ENCODE data around the gene UMAD1. TPM values are rescaled to one million over a fixed set of nuclear protein-coding genes. Genes with fewer than 3 reads are reported as not detected.

UMAD1 gene
- total and polyA plus RNA-seq, 8 donors: 12.7 to 20.2 (median 15.0) TPM

DNA sequence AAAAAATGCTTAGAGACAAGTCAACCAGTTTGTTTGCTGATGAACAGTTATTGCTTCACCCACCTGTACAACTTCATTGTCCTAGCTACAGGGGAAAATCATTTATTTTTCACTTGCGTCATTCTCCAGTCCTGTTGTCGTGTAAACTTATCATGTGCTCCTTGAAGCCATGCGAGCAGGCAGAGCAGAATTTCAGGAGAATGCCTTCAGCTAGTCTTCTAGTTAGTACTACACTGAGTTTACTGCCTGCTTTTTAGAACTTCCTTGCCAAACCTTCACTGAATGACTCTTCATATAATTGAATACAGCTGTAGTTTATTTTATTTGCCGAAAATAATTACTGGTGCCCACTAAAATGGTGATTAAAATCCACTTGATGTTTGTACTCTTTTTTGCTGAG, 62.3 kb downstream of the UMAD1 start:
- Histone ChIP-seq H3K27ac (no peak overlapping the region), H3K9me3 (no peaks in the 10 kb centered on the region), H3K36me3 (no peaks in the 10 kb centered on the region), H3K4me1 (peaks cover 0 to 6% of the 10 kb centered on the region in 2 donors), H3K4me3 (no peak overlapping the region), H3K27me3 (no peaks in the 10 kb centered on the region)
- TF ChIP-seq, protein P1, sequence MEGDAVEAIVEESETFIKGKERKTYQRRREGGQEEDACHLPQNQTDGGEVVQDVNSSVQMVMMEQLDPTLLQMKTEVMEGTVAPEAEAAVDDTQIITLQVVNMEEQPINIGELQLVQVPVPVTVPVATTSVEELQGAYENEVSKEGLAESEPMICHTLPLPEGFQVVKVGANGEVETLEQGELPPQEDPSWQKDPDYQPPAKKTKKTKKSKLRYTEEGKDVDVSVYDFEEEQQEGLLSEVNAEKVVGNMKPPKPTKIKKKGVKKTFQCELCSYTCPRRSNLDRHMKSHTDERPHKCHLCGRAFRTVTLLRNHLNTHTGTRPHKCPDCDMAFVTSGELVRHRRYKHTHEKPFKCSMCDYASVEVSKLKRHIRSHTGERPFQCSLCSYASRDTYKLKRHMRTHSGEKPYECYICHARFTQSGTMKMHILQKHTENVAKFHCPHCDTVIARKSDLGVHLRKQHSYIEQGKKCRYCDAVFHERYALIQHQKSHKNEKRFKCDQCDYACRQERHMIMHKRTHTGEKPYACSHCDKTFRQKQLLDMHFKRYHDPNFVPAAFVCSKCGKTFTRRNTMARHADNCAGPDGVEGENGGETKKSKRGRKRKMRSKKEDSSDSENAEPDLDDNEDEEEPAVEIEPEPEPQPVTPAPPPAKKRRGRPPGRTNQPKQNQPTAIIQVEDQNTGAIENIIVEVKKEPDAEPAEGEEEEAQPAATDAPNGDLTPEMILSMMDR (IDR thresholded peaks at IDR 0.05): no peak
- DNase-seq: no peak
- no peak for ATAC-seq
- intact Hi-C loops (cut with DNase I): no loop called here

DNA sequence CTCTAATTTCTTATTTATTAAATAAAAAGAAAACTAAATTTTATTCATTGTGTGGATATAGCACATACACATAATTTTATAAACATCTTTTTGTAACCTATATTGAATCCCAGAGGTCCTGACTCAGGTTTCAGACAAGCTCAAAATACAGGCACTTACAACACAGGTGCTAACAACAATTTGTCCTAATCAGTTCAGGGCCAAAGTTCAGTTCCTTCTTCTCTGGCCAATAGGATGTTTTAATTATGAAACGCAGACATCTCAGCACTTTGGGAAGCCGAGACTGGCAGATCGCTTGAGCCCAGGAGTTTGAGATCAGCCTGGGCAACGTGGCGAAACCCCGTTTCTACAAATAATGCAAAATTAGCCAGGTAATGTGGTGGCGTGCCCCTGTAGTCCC, 62.9 kb downstream of the UMAD1 start:
- Histone ChIP-seq H3K4me3 (no peak overlapping the region), H3K27ac (no peak overlapping the region), H3K36me3 (no peaks in the 10 kb centered on the region), H3K4me1 (peaks cover 0 to 6% of the 10 kb centered on the region in 2 donors), H3K27me3 (no peaks in the 10 kb centered on the region), H3K9me3 (no peaks in the 10 kb centered on the region)
- no peak for ATAC-seq
- intact Hi-C loops (cut with DNase I): no loop called here
- no peak for DNase-seq
- TF ChIP-seq, protein P1 (IDR thresholded peaks at IDR 0.05): no peak

DNA sequence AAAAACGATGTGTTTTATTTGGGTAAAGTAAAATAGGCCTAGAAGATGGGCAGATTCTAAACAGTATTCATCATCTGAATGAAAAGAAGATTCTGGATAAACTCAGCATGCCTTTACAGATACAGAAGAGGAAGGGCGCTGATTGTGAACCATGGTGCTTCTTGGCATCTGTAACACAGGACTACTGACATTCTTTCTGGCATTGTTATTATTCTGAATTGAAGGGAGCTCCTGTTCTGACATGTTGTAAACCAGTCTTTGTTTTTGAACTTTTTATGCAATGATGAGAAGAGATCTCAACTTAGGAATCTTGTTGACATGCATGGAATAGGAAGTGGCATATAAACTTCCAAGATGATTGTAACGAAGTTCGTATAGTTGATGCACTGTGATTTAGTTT, 64.3 kb downstream of the UMAD1 start:
- Histone ChIP-seq H3K4me1 (peaks cover 0 to 6% of the 10 kb centered on the region in 2 donors), H3K4me3 (no peak overlapping the region), H3K27me3 (no peaks in the 10 kb centered on the region), H3K9me3 (no peaks in the 10 kb centered on the region), H3K36me3 (no peaks in the 10 kb centered on the region), H3K27ac (no peak overlapping the region)
- DNase-seq: no peak
- TF ChIP-seq, protein P1 (IDR thresholded peaks at IDR 0.05): no peak
- intact Hi-C loops (cut with DNase I): no loop called here
- no peak for ATAC-seq

DNA sequence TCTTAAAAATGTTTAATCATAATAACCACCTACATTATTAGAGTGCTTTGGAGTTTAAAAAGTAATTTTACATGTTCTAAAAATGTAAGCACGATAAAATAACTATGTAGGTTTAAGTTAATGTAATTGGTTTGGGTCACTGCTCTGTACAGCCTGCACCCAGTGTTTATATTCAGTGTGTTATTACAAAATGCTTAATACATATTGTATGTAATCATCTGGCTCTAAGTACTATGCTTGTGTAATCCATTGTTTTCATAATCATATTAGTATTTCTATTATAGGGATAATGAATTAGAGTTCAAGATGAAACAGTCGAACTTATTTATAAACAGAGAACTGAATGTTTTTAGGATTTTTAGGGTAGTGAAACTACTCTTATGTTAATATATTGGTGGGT, 64.8 kb downstream of the UMAD1 start:
- intact Hi-C loops (cut with DNase I): no loop called here

DNA sequence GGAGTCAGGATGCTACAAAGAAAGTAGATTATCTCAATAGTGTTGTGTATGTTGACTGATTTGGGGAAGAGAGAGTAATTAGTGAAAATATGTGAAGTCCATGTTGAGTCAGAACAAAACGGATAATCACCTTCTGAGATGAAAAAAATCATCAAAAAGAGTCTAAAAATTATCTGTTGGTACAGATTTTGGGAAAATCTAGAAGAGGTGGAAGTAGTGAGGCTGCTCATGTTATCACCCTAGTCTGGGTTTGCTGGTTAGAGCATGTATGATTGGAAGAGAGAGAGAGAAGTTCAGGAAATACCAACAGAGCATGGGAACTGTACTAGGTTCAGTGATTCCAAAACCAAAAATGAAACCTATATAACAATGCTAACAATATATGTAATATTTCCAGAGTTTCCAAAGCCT, 65.6 kb downstream of the UMAD1 start:
- Histone ChIP-seq H3K9me3 (no peaks in the 10 kb centered on the region), H3K36me3 (no peaks in the 10 kb centered on the region), H3K4me3 (no peak overlapping the region), H3K27me3 (no peaks in the 10 kb centered on the region), H3K27ac (no peak overlapping the region), H3K4me1 (peaks cover 0 to 6% of the 10 kb centered on the region in 2 donors)
- DNase-seq (no peak), ATAC-seq (no peak)
- TF ChIP-seq, protein P1 (IDR thresholded peaks at IDR 0.05): no peak
- intact Hi-C loops (cut with DNase I): no loop called here

More for the DNA sequence above, 64.8 kb downstream of the UMAD1 start:
- TF ChIP-seq, protein P1 (IDR thresholded peaks at IDR 0.05): no peak
- Histone ChIP-seq H3K4me3 (no peak overlapping the region), H3K36me3 (no peaks in the 10 kb centered on the region), H3K27ac (no peak overlapping the region), H3K9me3 (no peaks in the 10 kb centered on the region), H3K27me3 (no peaks in the 10 kb centered on the region), H3K4me1 (peaks cover 0 to 6% of the 10 kb centered on the region in 2 donors)
- ATAC-seq: no peak
- peak in 1 of 4 donors; percentile 24 for DNase-seq
